Measurements from ENCODE around the gene DGUOK.

- TF ChIP-seq CTCF (IDR thresholded peaks at IDR 0.05; ENCODE audit: poor library complexity) (no peak), EZH2 (IDR thresholded peaks at IDR 0.05; ENCODE audit: borderline replicate concordance) (no peak)
Measured at GRCh38 chr2:73969356-73969755, 42.7 kb downstream of the DGUOK start.

Measured in hepatocyte (in vitro differentiated cells).